GM23248 (cell line): ENCODE data around the gene CA5A. TPM values are rescaled to one million over a fixed set of nuclear protein-coding genes. Genes with fewer than 3 reads are reported as not detected.

Source experiments
- DNase-seq: peaks from one replicate; pipeline ENCODE4 v3.0.0-alpha.2; 2015
- H2AFZ ChIP-seq: fragments of 200-600 bp; sonication (generic); 2 replicates; pipeline ENCODE4 v1.6.1; 2016; ENCODE audit warnings: antibody characterized with exemption
- H3F3A ChIP-seq: fragments of 200-600 bp; sonication (generic); 2 replicates; pipeline ENCODE4 v1.6.1; 2016; ENCODE audit warnings: mild to moderate bottlenecking, antibody characterized with exemption, mixed run types; ENCODE audit not compliant: insufficient read depth
- H3K27ac ChIP-seq: fragments of 200-600 bp; sonication (generic); 2 replicates; pipeline ENCODE4 v1.5.1; 2016; ENCODE audit warnings: mild to moderate bottlenecking
- H3K27me3 ChIP-seq: fragments of 200-600 bp; sonication (generic); replicated peaks from 2 replicates; pipeline ENCODE4 v1.6.1; 2016; ENCODE audit warnings: mild to moderate bottlenecking; ENCODE audit not compliant: insufficient read depth
- H3K36me3 ChIP-seq: fragments of 200-600 bp; sonication (generic); 2 replicates; pipeline ENCODE4 v1.6.1; 2016; ENCODE audit warnings: low read depth, mild to moderate bottlenecking
- H3K4me1 ChIP-seq: fragments of 200-600 bp; sonication (generic); 2 replicates; pipeline ENCODE4 v1.6.1; 2016; ENCODE audit warnings: mild to moderate bottlenecking; ENCODE audit not compliant: insufficient read depth
- H3K4me2 ChIP-seq: fragments of 200-600 bp; sonication (generic); one replicate; pipeline ENCODE4 v1.6.1; 2016; ENCODE audit warnings: mild to moderate bottlenecking; ENCODE audit not compliant: unreplicated experiment
- H3K4me3 ChIP-seq: fragments of 200-600 bp; sonication (generic); 2 replicates; pipeline ENCODE4 v1.5.1; 2016; ENCODE audit warnings: mild to moderate bottlenecking
- H3K79me2 ChIP-seq: fragments of 200-600 bp; sonication (generic); 2 replicates; pipeline ENCODE4 v1.6.1; 2016; ENCODE audit warnings: mild to moderate bottlenecking; ENCODE audit not compliant: insufficient read depth
- H3K9ac ChIP-seq: fragments of 200-600 bp; sonication (generic); 2 replicates; pipeline ENCODE4 v1.6.1; 2016; ENCODE audit warnings: mild to moderate bottlenecking
- H3K9me2 ChIP-seq: fragments of 200-600 bp; sonication (generic); 2 replicates; pipeline ENCODE4 v1.6.1; 2016; ENCODE audit warnings: mixed run types, mild to moderate bottlenecking, moderate library complexity; ENCODE audit not compliant: insufficient read depth
- H3K9me3 ChIP-seq: fragments of 200-600 bp; sonication (generic); one replicate; pipeline ENCODE4 v1.6.1; 2017; ENCODE audit warnings: low read depth
- H4K20me1 ChIP-seq: fragments of 200-600 bp; sonication (generic); 2 replicates; pipeline ENCODE4 v1.6.0; 2016; ENCODE audit not compliant: insufficient read depth
- EZH2 ChIP-seq: fragments of 200-600 bp; sonication (generic); IDR thresholded peaks from 2 replicates; pipeline ENCODE4 v1.6.1; 2018; ENCODE audit warnings: antibody characterized with exemption, mild to moderate bottlenecking; ENCODE audit not compliant: insufficient read depth, poor library complexity, severe bottlenecking
- EZH2phosphoT487 ChIP-seq: fragments of 200-600 bp; sonication (generic); IDR thresholded peaks from 2 replicates; pipeline ENCODE4 v1.6.1; 2018; ENCODE audit warnings: antibody characterized with exemption, moderate library complexity, mild to moderate bottlenecking, low read depth; ENCODE audit not compliant: insufficient read depth
- WGBS, 2 experiments: methylation state at CpG; one replicate each; pipeline ENCODE4 v1.1.6; 2015 to 2017; ENCODE audit warnings: low lambda C conversion rate in 2 of 2, low coverage in 1 of 2; ENCODE audit errors: missing lambda C conversion rate in 2 of 2; 5-methylcytosine and 5-hydroxymethylcytosine counted together
- in situ Hi-C: fragments of 300-500 bp; cut with MboI; formaldehyde crosslinking; loops from 2 replicates; pipeline ENCODE4 v1.15.0; 2020
- polyA plus RNA-seq: library from polyadenylated mRNA; unstranded; fragments of >200 nt; fragmentation: Nextera tagmentation; extraction: Ambion mirVana; gene quantifications from 2 replicates; pipeline ENCODE4 v1.2.1, GENCODE V29; 2016
- total RNA-seq: library from RNA; depleted of rRNA; stranded (reverse); fragments of >200 nt; shearing (Covaris generic); gene quantifications from 2 replicates; pipeline ENCODE4 v1.2.3, GENCODE V29; 2014

Gene CA5A
- total and polyA plus RNA-seq, 2 experiments from 2014 or later: not detected

- no peak for TF ChIP-seq EZH2
- TF ChIP-seq EZH2phosphoT487: no peak
- no peak overlapping the region for H2AFZ ChIP-seq
- no peaks in the 10 kb centered on the region for H3F3A ChIP-seq
Measured at GRCh38 chr16:87949071-87949744, 12.9 kb upstream of the CA5A start.

GRCh38 chr16:87948735-87949070 is 12.4 kb upstream of the CA5A start:
- no peaks in the 10 kb centered on the region for H3K9me2 ChIP-seq
- in situ Hi-C loops: no loop called here
- no peaks in the 10 kb centered on the region for H3F3A ChIP-seq
- no peak overlapping the region for H2AFZ ChIP-seq
- DNase-seq: no peak
- peaks cover 22% of the 10 kb centered on the region for H3K79me2 ChIP-seq
- H3K9me3 ChIP-seq: no peaks in the 10 kb centered on the region
- H3K27me3 ChIP-seq: no peaks in the 10 kb centered on the region
- peaks cover 9% of the 10 kb centered on the region for H3K4me1 ChIP-seq
- no peaks in the 10 kb centered on the region for H4K20me1 ChIP-seq
- no peak overlapping the region for H3K4me2 ChIP-seq
- H3K27ac ChIP-seq: no peak overlapping the region
- no peak overlapping the region for H3K4me3 ChIP-seq
- H3K9ac ChIP-seq: no peak overlapping the region
- no peak for TF ChIP-seq EZH2phosphoT487
- TF ChIP-seq EZH2: no peak
- H3K36me3 ChIP-seq: no peaks in the 10 kb centered on the region; the same call in 1 of the 2 replicates
- 95 to 96% methylated on average over 5 of the region's 5 CpGs for WGBS, 2 experiments

More at GRCh38 chr16:87949071-87949744, 12.9 kb upstream of the CA5A start:
- no peak overlapping the region for H3K27ac ChIP-seq
- WGBS, 2 experiments: 90 to 94% methylated on average over 16 of the region's 16 CpGs
- no peaks in the 10 kb centered on the region for H4K20me1 ChIP-seq
- no peaks in the 10 kb centered on the region; the same call in 1 of the 2 replicates for H3K36me3 ChIP-seq
- no peaks in the 10 kb centered on the region for H3K9me3 ChIP-seq
- peaks cover 9% of the 10 kb centered on the region for H3K4me1 ChIP-seq
- peaks cover 27% of the 10 kb centered on the region for H3K79me2 ChIP-seq
- in situ Hi-C loops: no loop called here
- H3K9me2 ChIP-seq: no peaks in the 10 kb centered on the region
- H3K9ac ChIP-seq: no peak overlapping the region
- no peaks in the 10 kb centered on the region for H3K27me3 ChIP-seq
- no peak for DNase-seq
- no peak overlapping the region for H3K4me2 ChIP-seq
- no peak overlapping the region for H3K4me3 ChIP-seq

- no peaks in the 10 kb centered on the region for H3F3A ChIP-seq
- H3K79me2 ChIP-seq: peaks cover 16% of the 10 kb centered on the region
- no peaks in the 10 kb centered on the region for H3K9me2 ChIP-seq
- peaks cover 9% of the 10 kb centered on the region for H3K4me1 ChIP-seq
- no peak overlapping the region for H3K27ac ChIP-seq
- no peak for DNase-seq
- in situ Hi-C loops: no loop called here
- no peaks in the 10 kb centered on the region for H4K20me1 ChIP-seq
- no peaks in the 10 kb centered on the region; the same call in 1 of the 2 replicates for H3K36me3 ChIP-seq
- 78 to 79% methylated on average over 12 of the region's 12 CpGs for WGBS, 2 experiments
- H3K4me3 ChIP-seq: no peak overlapping the region
- H3K27me3 ChIP-seq: no peaks in the 10 kb centered on the region
- no peak overlapping the region for H3K4me2 ChIP-seq
- no peak overlapping the region for H2AFZ ChIP-seq
- H3K9me3 ChIP-seq: no peaks in the 10 kb centered on the region
- no peak overlapping the region for H3K9ac ChIP-seq
- TF ChIP-seq EZH2phosphoT487: no peak
Measured at GRCh38 chr16:87948119-87948545, 11.8 kb upstream of the CA5A start.

GRCh38 chr16:87947356-87948118 is 11.2 kb upstream of the CA5A start:
- no peaks in the 10 kb centered on the region for H3F3A ChIP-seq
- in situ Hi-C loops: no loop called here
- no peak for DNase-seq
- no peaks in the 10 kb centered on the region for H3K9me2 ChIP-seq
- no peak overlapping the region for H3K9ac ChIP-seq
- peaks cover 10% of the 10 kb centered on the region for H3K79me2 ChIP-seq
- H4K20me1 ChIP-seq: no peaks in the 10 kb centered on the region
- no peak overlapping the region for H3K27ac ChIP-seq
- no peak overlapping the region for H3K4me3 ChIP-seq
- TF ChIP-seq EZH2 (no peak), EZH2phosphoT487 (no peak)
- no peak overlapping the region for H3K4me2 ChIP-seq
- no peaks in the 10 kb centered on the region for H3K9me3 ChIP-seq
- 74% methylated on average over 22 of the region's 22 CpGs for WGBS, 2 experiments
- H3K4me1 ChIP-seq: peaks cover 3% of the 10 kb centered on the region
- no peak overlapping the region for H2AFZ ChIP-seq
- H3K27me3 ChIP-seq: no peaks in the 10 kb centered on the region
- no peaks in the 10 kb centered on the region for H3K36me3 ChIP-seq
